GM19467 (cell line): ENCODE results near the gene TEAD1.

Experiments used
- ATAC-seq: cut with Tn5 transposase; IDR thresholded peaks from one replicate; pipeline ENCODE4 v1.9.1; 2021; ENCODE audit warnings: mild to moderate bottlenecking, moderate library complexity; ENCODE audit not compliant: unreplicated experiment

Gene TEAD1

GRCh38 chr11:12664385-12664784 is 9.8 kb upstream of the TEAD1 start:
- no peak for ATAC-seq

DNA sequence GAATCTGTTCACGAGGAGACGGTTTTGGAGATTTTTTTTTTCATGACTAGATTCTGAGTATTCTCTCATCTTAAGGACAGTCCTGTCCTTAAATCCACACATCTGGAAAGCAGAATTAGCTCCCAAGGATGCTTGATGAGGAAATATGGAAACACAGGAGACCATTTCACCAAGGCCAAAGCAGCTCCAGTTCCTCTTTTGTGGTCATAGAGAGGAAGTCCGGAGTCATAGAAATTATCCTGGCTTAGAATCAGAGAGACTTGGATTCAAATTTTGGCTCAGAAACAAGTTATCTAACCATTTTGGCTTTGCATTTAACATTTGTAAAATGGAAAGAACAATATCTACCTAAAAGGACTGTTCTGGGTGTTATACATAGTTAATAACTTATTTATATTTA is 7.3 kb upstream of the TEAD1 start:
- ATAC-seq = no peak

DNA sequence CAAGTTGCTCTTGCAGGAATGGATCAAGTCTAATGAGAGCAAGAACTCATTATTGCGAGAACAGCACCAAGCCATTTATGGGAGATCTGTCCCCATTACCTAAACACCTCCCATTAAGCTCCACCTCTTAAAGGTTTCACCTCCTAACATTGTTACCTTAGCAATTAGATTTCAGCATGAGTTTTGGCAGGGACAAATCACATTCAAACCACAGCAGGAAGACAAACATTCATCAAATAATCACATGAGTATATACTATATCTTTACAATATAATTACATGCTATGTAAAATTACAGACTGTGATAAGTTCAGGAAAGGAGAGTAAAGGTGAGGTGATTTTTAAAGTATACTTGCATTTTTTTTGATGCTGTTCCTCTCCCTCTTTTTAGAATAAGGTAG is 6.6 kb upstream of the TEAD1 start:
- ATAC-seq = no peak

DNA sequence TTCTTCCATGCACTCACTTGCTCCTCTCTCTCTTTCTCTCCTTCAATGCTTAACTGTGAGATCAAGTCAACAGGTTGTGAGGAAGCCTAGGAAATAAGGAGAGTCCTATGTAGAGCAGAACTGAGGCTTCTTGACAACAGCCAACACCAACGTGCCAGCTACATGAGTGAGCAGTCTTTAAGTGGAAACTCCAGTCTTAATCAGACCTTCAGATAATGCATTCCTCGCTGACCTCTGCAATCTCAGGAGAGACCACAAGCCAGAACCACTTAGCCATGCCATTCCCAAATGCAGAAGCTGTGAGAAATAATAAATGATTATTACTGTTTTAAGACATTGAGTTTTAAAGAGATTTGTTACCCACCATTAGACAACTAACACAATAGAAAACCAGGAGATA is 6.1 kb upstream of the TEAD1 start:
- no peak for ATAC-seq

GRCh38 chr11:12669930-12670329 is 4.3 kb upstream of the TEAD1 start:
- ATAC-seq = no peak

DNA sequence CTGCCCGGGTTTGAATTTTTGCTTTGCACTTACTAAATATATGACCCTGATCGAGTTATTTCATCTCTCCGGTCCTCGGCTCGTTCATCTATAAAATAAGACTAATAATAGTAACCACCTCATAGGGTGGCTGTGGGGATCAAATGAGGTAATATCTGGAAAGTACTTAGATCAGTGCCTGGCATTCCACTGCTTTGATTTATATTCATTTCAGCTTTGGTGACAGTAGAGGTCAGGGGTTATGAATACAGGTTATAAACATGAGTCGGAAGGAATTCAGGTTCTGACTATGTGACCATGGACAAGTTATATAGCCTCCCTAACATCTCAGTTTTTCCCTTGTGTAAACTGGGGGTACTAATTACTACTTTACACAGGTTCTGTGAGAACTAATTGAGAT is 2.9 kb upstream of the TEAD1 start:
- ATAC-seq = no peak

DNA sequence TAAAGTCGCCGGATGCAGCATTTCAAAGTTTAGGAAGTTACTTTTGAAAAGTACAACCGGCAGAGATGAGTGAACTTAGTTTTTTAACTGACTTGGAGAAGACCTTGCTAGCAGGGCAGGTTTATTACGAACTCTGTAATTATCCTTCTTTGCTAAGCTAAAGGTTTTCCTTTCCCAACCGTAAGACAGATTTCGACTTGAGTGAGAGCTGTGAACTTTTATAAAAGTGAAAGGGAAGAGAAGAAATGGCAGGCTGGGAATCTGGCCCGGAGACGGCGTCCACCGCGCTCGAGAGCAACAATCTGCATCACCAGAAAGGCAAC is 659 bp upstream of the TEAD1 start:
- ATAC-seq = no peak

- no peak for ATAC-seq
Observed at GRCh38 chr11:12674571-12674935, 332 bp downstream of the TEAD1 start.

DNA sequence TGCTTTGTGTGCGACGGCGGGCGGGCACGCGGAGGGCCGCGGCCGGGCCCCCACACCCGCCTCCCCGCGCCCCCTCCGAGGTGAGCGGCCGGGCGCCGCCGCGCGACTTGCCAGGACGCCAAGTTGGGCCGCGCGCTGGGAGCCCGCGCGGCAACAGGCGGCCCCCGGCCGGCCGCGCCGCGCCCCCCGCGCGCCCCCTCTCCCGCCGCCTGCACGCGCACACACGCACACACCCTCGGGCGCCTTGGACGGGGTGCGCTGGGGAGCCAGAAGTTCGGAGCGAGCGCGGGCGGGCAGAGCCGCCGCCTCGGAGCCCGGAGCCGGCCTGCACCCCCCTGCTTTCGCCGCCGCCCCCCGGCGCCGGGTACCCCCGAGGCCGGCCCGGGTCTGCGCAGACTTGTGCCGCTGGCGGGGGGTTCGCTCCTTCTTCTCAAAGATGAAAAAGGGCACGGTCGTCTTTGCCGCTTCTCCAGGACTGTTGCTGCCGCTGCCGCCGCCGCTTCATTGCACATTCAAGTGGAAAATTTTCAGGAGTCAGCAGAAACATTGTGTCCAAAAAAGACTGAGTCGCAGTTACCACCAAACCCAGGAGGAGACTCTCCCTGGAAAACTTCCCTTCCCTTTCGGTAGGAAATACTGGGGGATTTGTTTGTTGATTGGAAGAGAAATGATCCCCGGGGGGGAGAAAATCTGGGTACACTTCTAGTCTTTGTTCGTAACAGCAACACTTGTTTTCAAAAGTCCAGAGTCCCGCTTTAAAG is 895 bp downstream of the TEAD1 start:
- ATAC-seq = no peak

DNA sequence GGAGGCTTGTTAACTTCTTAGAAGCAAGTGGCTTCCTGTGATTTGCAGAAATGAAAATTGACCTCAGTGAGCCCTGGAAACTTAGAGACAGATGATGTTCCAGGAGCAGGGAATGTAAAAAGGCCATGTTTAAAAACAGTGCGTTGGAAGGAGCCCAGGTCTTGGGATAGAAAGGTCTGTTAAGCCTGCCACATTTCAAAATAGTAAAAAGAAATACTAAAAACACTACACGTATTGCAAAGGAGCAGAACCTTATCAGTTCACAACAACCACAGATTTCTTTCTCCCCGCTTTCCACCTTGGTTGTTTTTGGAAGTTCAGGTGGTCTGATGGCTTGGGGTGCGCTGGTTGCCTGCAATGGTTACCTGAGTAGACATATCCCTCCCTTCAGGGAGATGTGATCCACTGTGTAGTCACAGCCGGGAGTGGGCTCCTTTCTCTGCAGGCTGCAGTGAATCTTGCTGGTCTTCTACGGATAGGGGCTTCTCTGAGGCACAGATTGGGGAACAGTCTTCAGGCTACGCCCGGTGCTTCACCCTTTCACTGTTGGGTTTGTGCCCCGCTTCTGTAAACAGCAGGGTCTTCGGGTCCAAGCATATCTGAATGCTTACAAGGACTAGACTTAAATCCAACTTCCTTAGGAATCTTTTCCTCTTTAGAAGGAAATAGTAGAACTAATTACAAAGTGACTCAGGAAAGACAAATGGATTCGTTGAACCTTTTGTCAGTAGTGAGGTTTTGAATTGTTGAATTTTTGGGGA is 1.9 kb downstream of the TEAD1 start:
- no peak for ATAC-seq

GRCh38 chr11:12677131-12677530 is 2.9 kb downstream of the TEAD1 start:
- ATAC-seq = no peak

DNA sequence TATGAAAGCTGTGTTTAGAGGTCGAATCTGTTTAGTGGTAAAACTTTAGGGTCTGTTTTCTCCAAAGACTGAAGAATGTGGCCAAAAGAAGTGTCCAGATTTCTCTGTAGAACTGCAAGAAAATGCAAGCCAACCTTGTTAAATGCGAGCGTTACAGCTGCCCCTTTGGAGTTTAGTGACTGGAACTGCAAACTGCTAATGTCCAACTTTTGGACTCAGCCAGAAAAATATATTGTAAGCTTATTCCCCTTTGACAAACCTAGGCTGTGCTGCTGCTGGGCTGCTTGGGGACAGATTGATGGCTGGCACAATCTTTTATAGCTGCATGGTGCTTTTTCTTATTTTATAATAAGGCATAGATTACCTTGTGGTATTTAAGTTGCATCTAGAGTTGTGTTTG is 3.9 kb downstream of the TEAD1 start:
- no peak for ATAC-seq

DNA sequence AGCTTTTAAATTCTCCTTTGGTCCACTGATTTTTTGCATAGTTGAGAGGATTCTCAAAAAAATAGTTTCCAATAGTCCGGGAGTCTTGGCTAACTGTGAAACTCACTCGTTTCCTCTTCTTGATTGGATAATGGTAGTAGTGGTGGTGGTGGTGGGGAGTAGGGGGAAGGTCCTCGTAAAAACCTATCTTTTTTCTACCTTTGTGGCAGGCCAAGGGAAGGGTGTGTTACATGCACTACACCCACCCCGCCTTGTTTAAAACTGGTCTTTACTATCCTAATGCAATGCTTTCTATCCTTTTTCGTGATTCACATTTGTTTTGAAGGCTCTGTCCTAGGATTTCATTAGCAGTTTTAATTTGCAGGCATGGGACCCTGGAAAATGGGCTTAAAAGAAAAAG is 4.8 kb downstream of the TEAD1 start:
- no peak for ATAC-seq

DNA sequence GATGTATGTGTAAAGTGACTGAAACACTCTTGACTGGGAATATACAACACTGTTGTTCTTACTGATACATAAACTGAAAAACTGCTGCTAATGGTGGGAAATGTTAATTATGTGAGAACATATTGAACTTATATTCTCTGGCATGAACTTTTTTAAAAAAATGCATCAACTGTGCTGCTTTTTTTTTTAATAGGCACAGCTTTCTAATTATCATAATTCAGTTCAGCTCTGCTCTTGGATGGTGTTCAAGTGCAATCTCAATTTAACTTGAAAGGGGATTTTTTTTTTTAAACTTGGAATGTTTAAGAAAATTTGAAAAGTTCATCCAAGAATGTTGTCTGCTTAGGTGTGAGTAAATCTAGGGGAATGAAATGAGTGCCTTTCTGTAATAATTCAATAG is 5.2 kb downstream of the TEAD1 start:
- ATAC-seq = no peak

- ATAC-seq = no peak
Observed at GRCh38 chr11:12680246-12680939, 6.2 kb downstream of the TEAD1 start.

DNA sequence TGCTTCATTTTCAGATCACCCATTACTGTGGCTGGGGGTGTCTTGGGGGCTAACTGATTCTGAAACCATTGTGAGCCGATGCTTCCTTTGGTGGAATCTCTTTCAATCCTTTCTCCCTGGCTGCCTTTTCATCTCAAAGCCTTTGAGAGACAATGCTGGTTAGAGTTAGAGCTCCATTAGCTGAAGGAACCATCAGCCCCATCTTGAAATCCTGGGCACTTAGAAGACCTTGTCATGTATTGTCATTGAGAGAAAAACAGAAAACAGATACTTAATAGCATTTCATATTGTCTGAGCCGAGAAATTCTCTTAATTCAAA is 6.7 kb downstream of the TEAD1 start:
- ATAC-seq = no peak

- ATAC-seq = no peak
Observed at GRCh38 chr11:12681466-12681865, 7.2 kb downstream of the TEAD1 start.

DNA sequence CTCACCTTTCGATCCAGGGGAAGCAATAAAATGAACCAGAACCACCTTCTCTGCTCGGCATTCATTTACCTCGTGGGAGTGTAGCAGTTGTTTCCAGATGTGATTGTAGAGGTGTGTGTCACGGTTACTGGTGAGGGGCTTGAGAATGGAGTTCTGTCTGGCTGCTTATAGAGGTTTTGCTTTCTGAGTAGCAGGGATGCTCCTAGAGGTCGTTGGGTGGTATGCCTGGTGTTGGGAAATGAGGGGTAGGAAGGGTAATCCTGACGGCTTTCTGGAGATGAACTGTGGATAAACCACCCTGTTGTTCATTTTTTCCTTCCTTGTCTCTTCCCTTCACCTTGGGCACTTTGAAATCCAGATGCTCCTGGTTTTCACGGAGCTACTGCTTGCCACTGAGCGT is 8.1 kb downstream of the TEAD1 start:
- no peak for ATAC-seq

DNA sequence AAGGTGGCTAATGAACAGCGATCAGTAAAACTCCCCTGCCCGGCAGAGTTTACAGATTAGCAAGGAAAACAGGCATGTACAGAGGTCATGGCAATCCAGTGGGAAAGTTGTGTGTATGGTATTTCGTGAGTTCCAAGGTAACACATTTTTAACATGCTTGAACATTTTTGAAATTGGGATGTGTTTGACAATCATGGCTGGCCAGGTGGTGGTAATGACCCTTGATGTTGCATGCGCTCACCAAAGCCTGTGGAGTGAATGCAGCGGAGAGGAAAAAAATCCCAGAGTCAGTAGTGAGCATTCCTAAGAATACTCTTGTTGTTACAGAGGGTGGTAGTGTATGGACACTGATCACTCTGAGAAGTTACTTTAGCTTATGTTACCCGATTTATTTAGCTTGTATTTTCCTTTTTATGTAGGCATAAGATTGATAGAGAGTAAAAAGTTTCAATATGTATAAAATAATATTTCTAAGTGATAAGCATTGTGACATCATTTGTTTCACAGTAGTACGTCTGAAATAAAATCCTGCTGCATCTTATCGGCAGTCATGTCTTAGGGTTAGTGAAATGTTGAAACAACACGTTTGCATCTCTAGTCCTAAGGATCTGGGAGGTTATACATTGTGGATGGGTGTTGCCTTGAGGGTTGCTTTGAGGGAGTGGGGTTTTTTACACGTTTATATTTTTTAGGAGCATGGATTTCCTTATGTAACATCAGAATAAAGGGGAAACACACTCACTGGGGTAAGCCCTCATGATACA is 8.7 kb downstream of the TEAD1 start:
- ATAC-seq = no peak

DNA sequence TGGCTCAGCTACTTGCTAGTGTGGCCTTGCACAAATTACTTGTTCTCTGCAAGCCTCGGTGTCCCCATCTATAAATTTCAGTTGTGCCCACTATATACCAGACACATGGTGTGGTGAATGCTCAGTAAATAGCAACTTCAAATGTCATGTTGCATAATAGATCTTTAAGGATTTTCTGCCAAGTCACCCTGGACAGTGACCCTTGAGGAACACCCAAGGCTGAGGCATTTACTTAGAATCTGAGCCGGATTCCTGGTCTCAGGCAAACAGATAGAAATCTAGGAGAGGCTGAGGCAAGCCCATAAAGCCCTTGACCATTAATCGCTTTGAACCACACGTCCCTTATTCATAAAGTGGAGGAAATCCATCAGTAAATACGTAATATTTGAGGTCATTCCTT is 9.7 kb downstream of the TEAD1 start:
- ATAC-seq = no peak

DNA sequence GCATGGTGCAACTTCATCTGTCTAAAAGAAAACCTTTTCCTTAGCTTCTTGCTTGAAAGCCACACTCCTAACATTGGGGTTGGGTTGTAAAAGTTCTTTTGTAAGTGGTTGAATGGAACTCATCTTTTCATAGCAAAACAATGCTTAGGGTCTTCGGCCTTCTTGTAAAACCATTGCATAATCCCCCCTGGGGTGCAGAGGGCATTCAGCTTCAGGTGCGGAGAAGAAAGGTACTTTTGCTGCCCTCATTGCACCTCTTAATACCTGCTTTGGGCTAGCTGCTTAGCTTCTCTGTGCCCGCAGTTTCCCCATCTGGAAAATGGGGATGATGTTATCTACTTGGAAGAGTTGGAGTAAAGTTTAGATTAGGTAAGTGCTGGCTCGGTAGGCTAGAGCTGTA is 10.1 kb downstream of the TEAD1 start:
- no peak for ATAC-seq

GRCh38 chr11:12684816-12685215 is 10.6 kb downstream of the TEAD1 start:
- ATAC-seq = no peak
